ENCODE data around the gene TENT4A.

Gene TENT4A

GRCh38 chr5:6805841-6806240, 92.6 kb downstream of the TENT4A start:
- Histone ChIP-seq H3K27me3 (ENCODE audit: insufficient read depth, low read length) (no peaks in the 10 kb centered on the region), H3K4me2 (ENCODE audit: low read length) (no peak overlapping the region), H3K23ac (ENCODE audit: low read length) (no peak overlapping the region), H3K4me1 (ENCODE audit: control insufficient read depth in 1 of 2, insufficient read depth in 2 of 2, low read length in 2 of 2) (no peaks in the 10 kb centered on the region), H4K91ac (ENCODE audit: low read depth, low read length) (no peak overlapping the region), H2AK5ac (ENCODE audit: low read length) (no peak overlapping the region), H4K12ac (ENCODE audit: low read depth, low read length) (no peak overlapping the region), H3K4ac (ENCODE audit: low read depth, low read length) (no peak overlapping the region), H3K36me3 (ENCODE audit: control insufficient read depth in 1 of 2, insufficient read depth in 2 of 2, low read length in 2 of 2) (no peaks in the 10 kb centered on the region), H2BK120ac (ENCODE audit: insufficient read depth, low read length, poor library complexity) (no peak overlapping the region), H2AFZ (ENCODE audit: insufficient read depth, low read length, poor library complexity) (no peak overlapping the region), H2BK12ac (ENCODE audit: low read length) (no peak overlapping the region), H3K9ac (ENCODE audit: low read length) (no peak overlapping the region), H3K4me3 (ENCODE audit: low read depth, low read length) (no peak overlapping the region), H3K9me3 (ENCODE audit: insufficient read depth, low read depth, low read length) (peaks cover 3% of the 10 kb centered on the region), H4K8ac (ENCODE audit: low read depth, low read length) (no peak overlapping the region), H3K79me2 (ENCODE audit: control insufficient read depth, insufficient read depth, low read length, poor library complexity) (no peaks in the 10 kb centered on the region), H3K79me1 (ENCODE audit: low read length) (no peaks in the 10 kb centered on the region), H3K14ac (ENCODE audit: low read length) (no peak overlapping the region), H3K18ac (ENCODE audit: low read length) (no peak overlapping the region), H3K27ac (ENCODE audit: low read depth, low read length) (no peak overlapping the region), H2BK5ac (ENCODE audit: low read depth, low read length, poor library complexity) (no peak overlapping the region)
- WGBS (ENCODE audit: extremely low coverage, insufficient coverage, insufficient read length), result no CpG with 5 or more reads among the region's 2 CpGs
- DNase-seq, result no peak
